Hepatocyte (in vitro differentiated cells): ENCODE measurements around the gene GGNBP2. TPM values are rescaled to one million over a fixed set of nuclear protein-coding genes. Genes with fewer than 3 reads are reported as not detected.

ENCODE experiments used
- DNase-seq: peaks from one replicate; pipeline ENCODE4 v3.0.0-alpha.2; 2016; ENCODE audit warnings: low spot score
- H2AFZ ChIP-seq: fragments of 200-600 bp; sonication (generic); 2 replicates; pipeline ENCODE4 v1.6.0; 2016; ENCODE audit warnings: antibody characterized with exemption, mild to moderate bottlenecking
- H3K27ac ChIP-seq: fragments of 200-600 bp; sonication (generic); 2 replicates; pipeline ENCODE4 v1.5.1; 2016; ENCODE audit warnings: mild to moderate bottlenecking
- H3K27me3 ChIP-seq: fragments of 200-600 bp; sonication (generic); 2 replicates; pipeline ENCODE4 v1.6.1; 2016
- H3K36me3 ChIP-seq: fragments of 200-600 bp; sonication (generic); replicated peaks from 2 replicates; pipeline ENCODE4 v1.5.1; 2016; ENCODE audit warnings: low read depth; ENCODE audit not compliant: insufficient read depth
- H3K4me1 ChIP-seq: fragments of 200-600 bp; sonication (generic); 2 replicates; pipeline ENCODE4 v1.5.1; 2016; ENCODE audit warnings: mild to moderate bottlenecking, moderate library complexity; ENCODE audit not compliant: insufficient read depth
- H3K4me2 ChIP-seq: fragments of 200-600 bp; sonication (generic); 2 replicates; pipeline ENCODE4 v1.6.0; 2016
- H3K4me3 ChIP-seq: fragments of 200-600 bp; sonication (generic); 2 replicates; pipeline ENCODE4 v1.5.1; 2016; ENCODE audit warnings: mild to moderate bottlenecking
- H3K79me2 ChIP-seq: fragments of 200-600 bp; sonication (generic); 2 replicates; pipeline ENCODE4 v1.6.0; 2017; ENCODE audit warnings: mild to moderate bottlenecking
- H3K9me2 ChIP-seq: fragments of 200-600 bp; sonication (generic); replicated peaks from 2 replicates; pipeline ENCODE4 v1.6.0; 2017; ENCODE audit warnings: mild to moderate bottlenecking; ENCODE audit not compliant: insufficient read depth
- H3K9me3 ChIP-seq: fragments of 200-600 bp; sonication (generic); 2 replicates; pipeline ENCODE4 v1.5.1; 2016; ENCODE audit warnings: low read depth, mild to moderate bottlenecking
- H4K20me1 ChIP-seq: fragments of 200-600 bp; sonication (generic); 2 replicates; pipeline ENCODE4 v1.6.0; 2016; ENCODE audit warnings: mild to moderate bottlenecking; ENCODE audit not compliant: insufficient read depth, poor library complexity, severe bottlenecking
- CTCF ChIP-seq: fragments of 200-600 bp; sonication (generic); IDR thresholded peaks from 2 replicates; pipeline ENCODE4 v1.5.1; 2016; ENCODE audit warnings: antibody characterized with exemption, mild to moderate bottlenecking; ENCODE audit not compliant: poor library complexity
- EZH2 ChIP-seq: fragments of 200-600 bp; sonication (generic); IDR thresholded peaks from 2 replicates; pipeline ENCODE4 v1.6.1; 2016; ENCODE audit warnings: antibody characterized with exemption, mild to moderate bottlenecking, borderline replicate concordance
- EZH2phosphoT487 ChIP-seq: fragments of 200-600 bp; sonication (generic); IDR thresholded peaks from one replicate; pipeline ENCODE4 v1.6.1; 2018; ENCODE audit warnings: antibody characterized with exemption, mild to moderate bottlenecking, low read depth, moderate library complexity; ENCODE audit not compliant: unreplicated experiment, severe bottlenecking
- WGBS: methylation state at CpG from one replicate; pipeline ENCODE4 v1.1.6; 2016; ENCODE audit warnings: low lambda C conversion rate; ENCODE audit errors: missing lambda C conversion rate; 5-methylcytosine and 5-hydroxymethylcytosine counted together
- polyA plus RNA-seq: library from polyadenylated mRNA; unstranded; fragments of >200 nt; fragmentation: Nextera tagmentation; extraction: Ambion mirVana; gene quantifications from 2 replicates; pipeline ENCODE4 v1.2.1, GENCODE V29; 2016
- total RNA-seq: library from RNA; depleted of rRNA; stranded (reverse); fragments of >200 nt; gene quantifications from 2 replicates; pipeline ENCODE4 v1.2.3, GENCODE V29; 2014

GGNBP2 gene
- total and polyA plus RNA-seq, 2 experiments from 2014 or later: 52.2 to 79.9 TPM

GRCh38 chr17:36629970-36630502, 85.3 kb downstream of the GGNBP2 start:
- H3K79me2 ChIP-seq: no peaks in the 10 kb centered on the region
- H3K36me3 ChIP-seq: no peaks in the 10 kb centered on the region

GRCh38 chr17:36631022-36631421, 86.3 kb downstream of the GGNBP2 start:
- no peaks in the 10 kb centered on the region for H3K79me2 ChIP-seq
- peaks cover 5% of the 10 kb centered on the region for H3K4me1 ChIP-seq
- TF ChIP-seq EZH2phosphoT487 (no peak), CTCF (no peak), EZH2 (no peak)
- H4K20me1 ChIP-seq: no peaks in the 10 kb centered on the region
- no peaks in the 10 kb centered on the region for H3K9me3 ChIP-seq
- no peak overlapping the region for H3K4me3 ChIP-seq
- H2AFZ ChIP-seq: no peak overlapping the region
- H3K27me3 ChIP-seq: peaks cover 46% of the 10 kb centered on the region
- H3K9me2 ChIP-seq: no peaks in the 10 kb centered on the region
- no peak overlapping the region for H3K27ac ChIP-seq
- 69% methylated on average over 4 of the region's 4 CpGs for WGBS
- no peaks in the 10 kb centered on the region for H3K36me3 ChIP-seq
- no peak for DNase-seq
- H3K4me2 ChIP-seq: no peak overlapping the region

More at GRCh38 chr17:36629970-36630502, 85.3 kb downstream of the GGNBP2 start:
- Histone ChIP-seq H3K4me3 (no peak overlapping the region), H3K9me2 (no peaks in the 10 kb centered on the region), H3K4me1 (peaks cover 5% of the 10 kb centered on the region), H3K9me3 (no peaks in the 10 kb centered on the region), H3K27me3 (peaks cover 40% of the 10 kb centered on the region), H4K20me1 (no peaks in the 10 kb centered on the region), H3K4me2 (no peak overlapping the region), H2AFZ (no peak overlapping the region), H3K27ac (no peak overlapping the region)
- no peak for TF ChIP-seq EZH2phosphoT487
- TF ChIP-seq CTCF: no peak
- TF ChIP-seq EZH2: no peak
- no peak for DNase-seq
- 75% methylated on average over 8 of the region's 8 CpGs for WGBS

GRCh38 chr17:36632916-36633771, 88.4 kb downstream of the GGNBP2 start:
- Histone ChIP-seq H3K36me3 (no peaks in the 10 kb centered on the region), H3K9me2 (no peaks in the 10 kb centered on the region), H3K4me1 (peaks cover 5% of the 10 kb centered on the region), H3K79me2 (no peaks in the 10 kb centered on the region), H4K20me1 (no peaks in the 10 kb centered on the region), H3K9me3 (no peaks in the 10 kb centered on the region), H3K27ac (no peak overlapping the region), H3K4me3 (no peak overlapping the region), H3K27me3 (peaks cover 61% of the 10 kb centered on the region), H2AFZ (no peak overlapping the region), H3K4me2 (no peak overlapping the region)
- no peak for DNase-seq
- 33% methylated on average over 18 of the region's 18 CpGs for WGBS
- no peak for TF ChIP-seq EZH2
- no peak for TF ChIP-seq EZH2phosphoT487
- no peak for TF ChIP-seq CTCF

Other genes starting within 250 kb of the GGNBP2 start
- gene TBC1D3G, start 221.0 kb upstream of the GGNBP2 start, total RNA-seq: not detected in 2 replicates
- gene TBC1D3G, start 221.0 kb upstream of the GGNBP2 start, polyA plus RNA-seq: not detected in 2 replicates
- gene TBC1D3H, start 156.5 kb upstream of the GGNBP2 start, total RNA-seq: not detected in 2 replicates
- gene TBC1D3H, start 156.5 kb upstream of the GGNBP2 start, polyA plus RNA-seq: not detected in 2 replicates
- 48.1 and 54.1 TPM in 2 replicates for gene ZNHIT3, start 58.2 kb upstream of the GGNBP2 start, total RNA-seq
- 39.6 and 53.3 TPM in 2 replicates for gene ZNHIT3, start 58.2 kb upstream of the GGNBP2 start, polyA plus RNA-seq
- 29.8 and 32.1 TPM in 2 replicates for gene MYO19, start 10.1 kb upstream of the GGNBP2 start, total RNA-seq
- 19.7 and 24.5 TPM in 2 replicates for gene MYO19, start 10.1 kb upstream of the GGNBP2 start, polyA plus RNA-seq
- 6.0 and 10.8 TPM in 2 replicates for gene PIGW, start 9.9 kb upstream of the GGNBP2 start, total RNA-seq
- 9.5 and 10.2 TPM in 2 replicates for gene PIGW, start 9.9 kb upstream of the GGNBP2 start, polyA plus RNA-seq
- gene DHRS11, start 47.0 kb downstream of the GGNBP2 start, total RNA-seq: 33.2 and 48.9 TPM in 2 replicates
- gene DHRS11, start 47.0 kb downstream of the GGNBP2 start, polyA plus RNA-seq: 41.3 and 49.8 TPM in 2 replicates
- gene MRM1, start 56.7 kb downstream of the GGNBP2 start, total RNA-seq: 4.7 and 5.5 TPM in 2 replicates
- 4.1 and 5.5 TPM in 2 replicates for gene MRM1, start 56.7 kb downstream of the GGNBP2 start, polyA plus RNA-seq